Kidney glomerular epithelial cell (primary cell): ENCODE data around the gene ATP9B.
"Not testable (repeated sequence)": the region's sequence is repeated elsewhere in the genome, so short reads cannot be mapped to it uniquely, and the experiment has no call there.

Experiments used
- DNase-seq: peaks from one replicate; lab custom pipeline; 2025; lab: John Stamatoyannopoulos, UW

Gene ATP9B

DNA sequence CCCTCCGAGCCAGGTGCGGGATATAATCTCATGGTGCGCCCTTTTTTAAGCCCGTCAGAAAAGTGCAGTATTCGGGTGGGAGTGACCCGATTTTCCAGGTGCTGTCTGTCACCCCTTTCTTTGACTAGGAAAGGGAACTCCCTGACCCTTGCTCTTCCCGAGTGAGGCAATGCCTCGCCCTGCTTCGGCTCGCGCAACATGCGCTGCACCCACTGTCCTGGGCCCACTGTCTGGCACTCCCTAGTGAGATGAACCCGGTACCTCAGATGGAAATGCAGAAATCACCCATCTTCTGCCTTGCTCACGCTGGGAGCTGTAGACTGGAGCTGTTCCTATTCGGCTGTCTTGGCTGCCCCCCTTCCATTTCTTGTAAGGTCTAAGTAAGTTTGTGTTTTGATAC is 221.2 kb downstream of the ATP9B start:
- not testable (repeated sequence) for DNase-seq

- no peak for DNase-seq
Measured at GRCh38 chr18:79290876-79291275, 221.7 kb downstream of the ATP9B start.

GRCh38 chr18:79294235-79294634 is 225.0 kb downstream of the ATP9B start:
- DNase-seq, result no peak

DNA sequence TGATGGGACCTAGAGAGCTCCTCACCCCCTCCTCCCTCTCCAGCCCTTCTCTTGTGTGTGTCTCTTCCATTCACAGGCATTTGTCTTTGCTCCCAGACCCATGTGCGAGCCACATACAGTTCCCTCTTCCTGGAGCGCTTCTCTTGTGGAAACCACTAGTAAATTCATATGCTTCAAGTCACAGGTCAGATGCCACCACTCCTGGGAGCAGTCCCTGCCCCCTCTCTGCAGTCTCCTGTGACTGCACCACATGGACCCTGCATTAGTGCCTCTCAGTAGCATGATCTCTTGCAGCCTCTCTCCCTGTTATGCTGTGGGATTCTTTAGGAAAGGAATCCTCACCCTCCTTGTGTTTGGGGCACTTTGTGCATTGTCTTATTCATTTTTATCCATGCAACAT is 230.1 kb downstream of the ATP9B start:
- no peak for DNase-seq

GRCh38 chr18:79299711-79300110 is 230.5 kb downstream of the ATP9B start:
- no peak for DNase-seq

- DNase-seq, result no peak
Measured at GRCh38 chr18:79300413-79300812, 231.2 kb downstream of the ATP9B start.

GRCh38 chr18:79302120-79302519 is 232.9 kb downstream of the ATP9B start:
- DNase-seq, result no peak

- no peak for DNase-seq
Measured at GRCh38 chr18:79305911-79306310, 236.7 kb downstream of the ATP9B start.

GRCh38 chr18:79309614-79310358 is 240.6 kb downstream of the ATP9B start:
- DNase-seq, result no peak

- no peak for DNase-seq
Measured at GRCh38 chr18:79314838-79315388, 245.7 kb downstream of the ATP9B start.

DNA sequence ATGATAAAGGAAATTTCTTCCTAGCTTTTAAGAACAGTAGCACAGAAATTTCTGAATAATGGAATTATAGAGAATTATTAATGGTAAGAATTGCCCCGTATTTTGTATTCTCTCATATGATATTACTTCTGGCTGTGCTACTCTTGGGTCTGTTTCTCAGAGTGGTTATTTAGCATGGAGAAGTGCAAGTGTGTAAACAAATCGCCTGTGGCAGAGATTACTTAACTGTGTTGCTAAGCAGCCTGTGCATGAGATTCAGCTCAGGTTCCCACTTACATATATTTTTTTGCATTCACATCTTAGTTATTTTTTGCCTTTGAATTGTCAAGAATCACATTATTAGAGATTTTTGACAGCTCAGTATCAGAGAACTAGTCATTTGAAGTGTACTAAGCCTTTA is 246.4 kb downstream of the ATP9B start:
- no peak for DNase-seq

- DNase-seq, result no peak
Measured at GRCh38 chr18:79317703-79318102, 248.5 kb downstream of the ATP9B start.

GRCh38 chr18:79318142-79318673 is 249.0 kb downstream of the ATP9B start:
- DNase-seq, result no peak

- no peak for DNase-seq
Measured at GRCh38 chr18:79320216-79320850, 251.1 kb downstream of the ATP9B start.

DNA sequence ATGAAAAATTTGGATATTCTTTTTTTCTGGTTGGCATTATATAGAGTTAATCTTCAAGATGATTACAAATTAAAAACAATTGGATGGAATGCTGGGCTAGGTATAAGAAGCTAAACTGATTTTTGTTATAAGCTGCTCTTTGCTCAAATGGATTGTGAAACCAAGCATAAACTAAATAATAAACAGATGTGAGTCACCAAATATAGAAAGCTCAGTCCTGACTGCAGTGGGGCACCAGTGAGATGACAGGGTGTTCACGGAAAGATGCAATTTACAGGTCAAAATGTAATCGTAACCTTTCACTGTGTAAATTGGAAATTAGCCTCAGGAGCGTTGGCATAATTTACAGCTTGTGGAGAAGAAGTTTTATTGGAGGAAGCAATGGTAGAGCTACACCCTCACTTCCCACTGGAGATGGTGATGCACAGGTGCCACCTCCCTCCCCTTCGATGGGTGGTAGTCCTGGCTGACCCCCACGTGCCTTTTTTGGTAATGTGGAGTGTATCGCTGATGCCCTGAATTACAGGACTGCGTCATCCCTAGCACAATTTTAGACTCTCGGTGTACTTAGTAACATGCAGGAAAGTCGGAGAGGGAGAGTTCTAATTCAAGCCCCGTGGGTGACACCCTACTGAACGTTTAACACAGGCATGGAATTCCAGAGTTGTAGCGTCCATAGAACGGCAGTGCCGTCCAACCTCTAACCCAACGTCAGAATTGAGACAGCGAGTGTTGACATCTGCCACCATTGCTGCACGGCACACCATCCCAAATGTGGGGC is 252.6 kb downstream of the ATP9B start:
- no peak for DNase-seq

DNA sequence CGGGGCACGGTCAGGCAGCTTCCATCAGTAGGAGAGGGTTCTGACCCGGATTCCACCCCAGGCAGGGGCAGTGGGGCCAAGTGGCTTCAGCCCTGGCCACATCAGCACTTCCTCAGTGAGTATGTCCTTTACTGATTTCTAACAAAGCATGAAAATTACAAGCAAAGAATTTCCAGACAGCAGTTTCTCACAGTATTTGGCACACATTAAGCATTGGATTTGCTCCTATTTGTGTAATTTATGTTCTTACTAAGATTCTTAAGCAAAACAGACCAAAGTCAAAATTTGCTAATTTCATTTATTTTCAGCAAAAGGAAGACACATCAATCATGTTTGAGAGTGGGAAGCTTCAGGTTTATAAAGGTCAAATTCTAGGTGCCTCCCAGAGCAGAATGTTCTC is 253.2 kb downstream of the ATP9B start:
- no peak for DNase-seq

GRCh38 chr18:79323471-79323870 is 254.3 kb downstream of the ATP9B start:
- no peak for DNase-seq

DNA sequence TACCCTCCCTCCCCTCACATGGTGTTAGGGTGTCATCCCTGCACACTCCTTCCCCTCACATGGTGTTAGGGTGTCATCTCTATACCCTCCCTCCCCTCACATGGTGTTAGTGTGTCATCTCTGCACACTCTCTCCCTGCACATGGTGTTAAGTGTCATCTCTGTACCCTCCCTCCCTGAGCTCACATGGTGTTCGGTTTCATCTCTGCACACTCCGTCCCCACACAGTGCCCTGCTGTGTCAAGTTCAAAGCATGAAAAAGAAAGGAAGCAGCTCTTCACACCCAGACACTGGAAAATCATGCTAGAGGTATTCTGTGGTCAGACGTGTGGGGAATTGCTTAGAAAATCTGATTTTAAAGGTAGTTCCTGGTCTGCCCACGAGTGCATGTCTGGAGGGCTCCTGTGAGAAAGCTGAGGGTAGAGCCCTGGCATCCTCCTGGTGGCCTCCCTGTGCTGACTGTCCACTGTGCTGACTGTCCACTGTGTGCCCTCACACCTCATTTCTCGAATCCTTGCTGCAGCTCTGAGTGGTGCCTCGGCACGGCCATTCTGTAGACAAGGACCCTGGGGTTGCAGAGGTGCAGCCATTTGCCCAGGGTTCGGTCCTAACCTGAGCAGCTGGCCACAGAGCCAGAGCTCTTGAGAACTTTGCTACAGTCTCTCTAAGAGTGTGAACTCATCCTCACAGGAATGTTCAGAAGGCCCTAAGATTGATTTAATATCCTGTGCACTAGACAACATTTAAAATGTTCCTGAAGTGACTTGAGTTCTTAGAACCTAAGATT is 257.4 kb downstream of the ATP9B start:
- DNase-seq, result no peak

- DNase-seq, result no peak
Measured at GRCh38 chr18:79327199-79327721, 258.1 kb downstream of the ATP9B start.

- not testable (repeated sequence) for DNase-seq
Measured at GRCh38 chr18:79327915-79328314, 258.7 kb downstream of the ATP9B start.

GRCh38 chr18:79328887-79329286 is 259.7 kb downstream of the ATP9B start:
- no peak for DNase-seq
